Measurements from ENCODE around the gene TBC1D21. TPM values are rescaled to one million over a fixed set of nuclear protein-coding genes. Genes with fewer than 3 reads are reported as not detected.

Gene TBC1D21
- total and polyA plus RNA-seq, 2 of the 8 experiments (the other 6 are each of a cell fraction or from before 2014, with no cell fraction given): not detected

DNA sequence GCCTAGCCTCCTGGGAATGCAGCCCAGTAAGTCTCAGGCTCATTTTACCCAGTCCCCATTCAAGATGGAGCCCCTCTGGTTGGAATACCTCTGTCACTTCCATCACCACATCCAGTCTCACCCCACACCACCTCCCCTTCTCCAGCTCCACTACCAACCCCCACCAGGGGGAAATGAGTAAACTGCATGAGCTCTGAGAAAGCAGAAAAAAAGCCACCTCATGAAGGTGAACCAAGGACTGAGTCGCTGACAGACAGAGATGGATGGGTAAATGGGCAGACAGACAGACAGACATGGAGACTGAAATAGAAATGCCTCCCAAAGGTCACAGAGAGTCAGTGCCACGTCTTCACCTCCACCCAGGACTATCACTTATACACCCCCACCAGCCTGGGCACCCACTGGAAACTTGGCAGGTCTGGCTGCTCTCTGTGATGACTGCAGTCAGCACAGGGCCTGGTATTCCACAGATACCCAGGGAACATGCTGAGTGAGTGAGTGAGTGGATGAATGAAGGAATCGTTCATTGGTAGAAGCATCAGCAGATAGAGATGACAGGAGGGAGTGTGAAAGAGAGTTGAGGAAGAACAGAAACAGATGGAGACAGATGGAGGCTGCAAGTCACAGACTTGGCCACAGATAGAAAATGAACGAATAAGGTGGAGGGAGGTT is 48.0 kb downstream of the TBC1D21 start:
- H2BK120ac ChIP-seq (replicated peaks; ENCODE audit: low read depth, low read length): no peak overlapping the region
- WGBS, 2 experiments (ENCODE audit: extremely low coverage in 1 of 2, insufficient coverage in 1 of 2, insufficient read length in 1 of 2, insufficient replicate concordance in 2 of 2, low coverage in 1 of 2, low lambda C conversion rate in 2 of 2, missing lambda C conversion rate in 1 of 2): 89% methylated on average over 4 of the region's 4 CpGs; no CpG with 5 or more reads in 1 of the 2 experiments
- FAIRE-seq: no peak

More for the DNA sequence above, 48.0 kb downstream of the TBC1D21 start:
- DNase-seq (ENCODE audit: low read depth in 1 of 2, low spot score in 2 of 2): no peak
- Histone ChIP-seq H4K5ac (ENCODE audit: insufficient read length, low read depth, low read length) (no peak overlapping the region), H3K4me3 (ENCODE audit: extremely low read depth in 1 of 4, insufficient read depth in 2 of 4, low read depth in 3 of 4, low read length in 4 of 4) (no peak overlapping the region), H2AFZ (ENCODE audit: low read length) (no peak overlapping the region), H4K8ac (ENCODE audit: extremely low read depth, insufficient read depth, low read length) (no peak overlapping the region; the same call in 1 of the 2 replicates), H3K79me2 (ENCODE audit: control insufficient read depth in 1 of 2, insufficient read depth in 2 of 2, low read length in 2 of 2) (no peaks in the 10 kb centered on the region), H3K14ac (ENCODE audit: insufficient read length) (no peak overlapping the region), H4K20me1 (replicated peaks in 1 of 2; ENCODE audit: control insufficient read depth in 1 of 2, insufficient read depth in 2 of 2, low read length in 2 of 2) (no peaks in the 10 kb centered on the region), H3K23me2 (ENCODE audit: low read depth, low read length) (peaks cover under 1% of the 10 kb centered on the region; the same call in 1 of the 2 replicates), H3K18ac (ENCODE audit: extremely low read depth, low read length) (no peak overlapping the region; the same call in 1 of the 2 replicates), H2BK15ac (ENCODE audit: low read length) (peak overlapping the region; percentile 100; the same call in 1 of the 2 replicates), H3K4ac (replicated peaks; ENCODE audit: insufficient read length, low read depth, low read length) (no peak overlapping the region), H3K27ac (ENCODE audit: low read depth, low read length) (no peak overlapping the region), H3K9ac (replicated peaks in 1 of 4; ENCODE audit: extremely low read depth in 1 of 4, low read depth in 3 of 4, low read length in 3 of 4) (no peak overlapping the region), H4K91ac (replicated peaks; ENCODE audit: insufficient read length, low read length) (peak overlapping the region; percentile 46), H2AK5ac (ENCODE audit: low read depth, low read length) (no peak overlapping the region), H3K36me3 (ENCODE audit: control insufficient read depth in 2 of 4, insufficient read depth in 4 of 4, low read length in 3 of 4) (peaks cover 0 to 11% (median 0%) of the 10 kb centered on the region in 4 experiments; a peak in 1 of 8 replicates), H2BK12ac (ENCODE audit: low read depth, low read length) (no peak overlapping the region), H3K27me3 (replicated peaks in 1 of 4; ENCODE audit: control insufficient read depth in 3 of 4, extremely low read depth in 1 of 4, insufficient read depth in 3 of 4, low read length in 3 of 4) (peaks cover 0 to 2% (median 0%) of the 10 kb centered on the region in 4 experiments; a peak in 3 of 7 replicates), H3K9me3 (ENCODE audit: insufficient read depth in 2 of 2, low read depth in 1 of 2, low read length in 1 of 2) (no peaks in the 10 kb centered on the region), H3K23ac (ENCODE audit: insufficient read length) (no peak overlapping the region), H2BK20ac (ENCODE audit: low read length) (no peak overlapping the region), H3K4me2 (ENCODE audit: insufficient read depth in 1 of 2, low read depth in 2 of 2, low read length in 2 of 2) (no peak overlapping the region), H3K4me1 (replicated peaks in 1 of 4; ENCODE audit: control insufficient read depth in 3 of 4, insufficient read depth in 4 of 4, low read length in 3 of 4) (peaks cover 0 to 49% (median 33%) of the 10 kb centered on the region in 4 experiments; a peak in 6 of 7 replicates), H2BK5ac (ENCODE audit: low read depth, low read length) (no peak overlapping the region), H3K56ac (replicated peaks; ENCODE audit: insufficient read length, low read depth, low read length) (no peak overlapping the region), H3K79me1 (ENCODE audit: low read depth, low read length) (peaks cover 2% of the 10 kb centered on the region; the same call in 1 of the 2 replicates)
- ChIA-PET POLR2A (ENCODE audit: partially characterized antibody) (no interaction called here), CTCF (ENCODE audit: partially characterized antibody) (interaction anchor here (0.7 to 4.8 kb wide), 10 partner anchors 10 to 235 kb away, joined by 3 to 25 read pairs (median 6); partner anchors contain the start of gene TBC1D21)
- no peak for TF ChIP-seq TCF12 (IDR thresholded peaks at IDR 0.05; ENCODE audit: low read depth, low read length)
- TF ChIP-seq ZNF274 (IDR thresholded peaks at IDR 0.05; ENCODE audit: borderline replicate concordance, extremely low read depth, low read length): no peak
- TF ChIP-seq KDM4A (IDR thresholded peaks at IDR 0.05; ENCODE audit: low read depth, low read length, severe bottlenecking): no peak
- no peak for TF ChIP-seq SUZ12 (IDR thresholded peaks at IDR 0.05; ENCODE audit: low read length)

Data from H1 (cell line).